Adipocyte (in vitro differentiated cells): ENCODE results near the gene HSP90AA1.
"Not testable (repeated sequence)": the region's sequence is repeated elsewhere in the genome, so short reads cannot be mapped to it uniquely, and the experiment has no call there.

Experiments used
- DNase-seq: peaks from one replicate; pipeline ENCODE4 v3.0.0-alpha.2; 2015; ENCODE audit warnings: low read depth
- H3K27me3 ChIP-seq: replicated peaks from 2 replicates; pipeline ENCODE4 v1.7.0; 2013; ENCODE audit warnings: mild to moderate bottlenecking, low read length, moderate library complexity; ENCODE audit not compliant: control insufficient read depth, insufficient read depth
- H3K36me3 ChIP-seq: 2 replicates; pipeline ENCODE4 v1.7.0; 2013; ENCODE audit warnings: low read length, mild to moderate bottlenecking, moderate library complexity; ENCODE audit not compliant: control insufficient read depth, insufficient read depth, severe bottlenecking
- H3K4me1 ChIP-seq: 2 replicates; pipeline ENCODE4 v1.7.0; 2013; ENCODE audit warnings: mild to moderate bottlenecking, low read length, moderate library complexity; ENCODE audit not compliant: control insufficient read depth, insufficient read depth
- H3K4me3 ChIP-seq: 2 replicates; pipeline ENCODE4 v1.7.0; 2013; ENCODE audit warnings: mild to moderate bottlenecking, low read length, moderate library complexity
- H3K9ac ChIP-seq: 2 replicates; pipeline ENCODE4 v1.7.0; 2013; ENCODE audit warnings: mild to moderate bottlenecking, low read length, moderate library complexity
- H3K9me3 ChIP-seq: 2 replicates; pipeline ENCODE4 v1.7.0; 2013; ENCODE audit warnings: mild to moderate bottlenecking, low read length, moderate library complexity; ENCODE audit not compliant: control insufficient read depth

HSP90AA1 gene

GRCh38 chr14:102092806-102093205, 6.0 kb upstream of the HSP90AA1 start:
- Histone ChIP-seq H3K9ac (no peak overlapping the region), H3K36me3 (no peaks in the 10 kb centered on the region), H3K4me1 (peaks cover 15% of the 10 kb centered on the region), H3K4me3 (no peak overlapping the region), H3K9me3 (no peaks in the 10 kb centered on the region), H3K27me3 (no peaks in the 10 kb centered on the region)
- no peak for DNase-seq

GRCh38 chr14:102090713-102091112, 3.9 kb upstream of the HSP90AA1 start:
- Histone ChIP-seq H3K4me1 (peaks cover 12% of the 10 kb centered on the region), H3K36me3 (peaks cover 2% of the 10 kb centered on the region), H3K9ac (no peak overlapping the region), H3K9me3 (no peaks in the 10 kb centered on the region), H3K27me3 (no peaks in the 10 kb centered on the region), H3K4me3 (no peak overlapping the region)
- no peak for DNase-seq

- Histone ChIP-seq H3K4me3 (no peak overlapping the region), H3K9me3 (no peaks in the 10 kb centered on the region), H3K9ac (no peak overlapping the region), H3K4me1 (peaks cover 21% of the 10 kb centered on the region), H3K36me3 (peaks cover 11% of the 10 kb centered on the region), H3K27me3 (no peaks in the 10 kb centered on the region)
- DNase-seq: no peak
These were observed 2.9 kb upstream of the HSP90AA1 start for GRCh38 chr14:102089621-102090343.

DNA sequence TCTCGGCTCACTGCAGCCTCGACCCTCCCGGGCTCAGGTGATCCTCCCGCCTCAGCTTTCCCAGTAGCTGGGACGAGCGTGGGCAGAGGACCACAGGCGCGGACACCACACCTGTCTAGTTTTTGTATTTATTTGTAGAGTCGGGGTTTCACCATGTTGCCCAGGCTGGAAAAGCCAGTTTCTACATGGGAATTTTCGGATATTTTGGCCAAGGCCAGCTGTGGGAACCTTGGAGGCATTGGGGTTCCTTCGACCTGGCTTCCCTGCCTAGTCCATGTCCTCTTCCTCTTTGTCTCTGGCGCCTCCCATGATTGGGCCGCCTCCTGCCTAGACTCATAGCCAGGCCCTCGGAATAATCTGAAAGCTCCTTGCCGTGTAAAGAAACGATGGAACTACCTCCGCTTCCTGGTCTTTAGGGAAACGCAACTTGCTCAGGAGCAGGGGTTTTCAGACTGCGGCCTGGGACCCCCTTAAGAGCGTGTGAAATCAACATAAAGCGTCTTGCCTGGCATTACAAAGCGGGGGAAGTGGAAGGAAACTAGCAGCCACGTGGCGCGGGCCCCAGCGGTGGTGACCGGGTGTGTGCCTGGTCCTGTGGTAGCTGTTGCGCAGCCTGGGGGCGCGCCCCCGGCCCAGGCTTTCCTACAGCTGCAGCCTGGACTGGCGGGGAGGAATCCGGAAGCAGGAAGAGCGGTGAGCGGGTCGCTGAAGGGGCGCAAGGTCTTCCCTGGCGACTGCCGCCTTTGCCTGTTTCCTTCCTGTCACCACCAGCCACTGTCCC, 1.4 kb upstream of the HSP90AA1 start:
- Histone ChIP-seq H3K4me3 (peak overlapping the region; percentile 86), H3K27me3 (no peaks in the 10 kb centered on the region), H3K36me3 (peaks cover 27% of the 10 kb centered on the region), H3K9me3 (no peaks in the 10 kb centered on the region), H3K4me1 (peaks cover 33% of the 10 kb centered on the region), H3K9ac (peak overlapping the region; percentile 92)
- no peak for DNase-seq

- H3K9ac ChIP-seq: peak overlapping the region; percentile 92
- no peak for DNase-seq
- peaks cover 33% of the 10 kb centered on the region for H3K4me1 ChIP-seq
- peaks cover 32% of the 10 kb centered on the region for H3K36me3 ChIP-seq
- no peaks in the 10 kb centered on the region for H3K9me3 ChIP-seq
- no peaks in the 10 kb centered on the region for H3K27me3 ChIP-seq
- H3K4me3 ChIP-seq: peak overlapping the region; percentile 86
These were observed 843 bp upstream of the HSP90AA1 start for GRCh38 chr14:102087762-102088011.

- H3K36me3 ChIP-seq: peaks cover 42% of the 10 kb centered on the region
- peak overlapping the region; percentile 95 for H3K4me3 ChIP-seq
These were observed 204 bp downstream of the HSP90AA1 start for GRCh38 chr14:102086709-102086971.

DNA sequence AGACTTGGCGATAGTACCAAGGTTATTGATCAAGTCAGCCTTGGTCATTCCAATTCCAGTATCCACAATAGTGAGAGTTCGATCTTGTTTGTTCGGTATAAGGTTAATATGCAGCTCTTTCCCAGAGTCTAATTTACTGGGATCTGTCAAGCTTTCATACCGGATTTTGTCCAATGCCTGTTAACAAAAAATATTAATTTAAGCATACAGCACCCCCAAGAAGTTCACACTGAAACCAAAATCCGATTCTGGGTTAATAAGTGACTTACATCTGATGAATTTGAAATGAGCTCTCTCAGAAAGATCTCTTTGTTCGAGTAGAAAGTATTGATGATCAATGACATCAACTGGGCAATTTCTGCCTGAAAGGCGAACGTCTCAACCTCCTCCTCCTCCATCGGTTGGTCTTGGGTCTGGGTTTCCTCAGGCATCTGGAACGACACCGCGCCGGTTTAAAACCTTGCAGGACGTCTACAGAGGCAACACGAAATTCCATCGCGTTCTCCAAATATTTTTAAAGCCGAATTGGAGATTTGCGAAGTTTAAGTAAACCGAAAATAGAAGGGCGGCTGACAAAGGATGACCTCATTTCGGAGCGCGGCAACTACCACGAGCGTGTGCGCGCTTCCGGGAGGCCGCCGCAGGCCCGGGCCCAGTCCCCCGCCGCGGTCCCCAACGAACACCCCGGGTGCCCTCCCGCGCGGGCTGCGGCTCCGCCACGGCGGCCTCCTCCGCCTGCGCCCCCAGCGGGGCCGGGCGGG, 716 bp downstream of the HSP90AA1 start:
- peak overlapping the region; percentile 91 for H3K9ac ChIP-seq
- H3K27me3 ChIP-seq: no peaks in the 10 kb centered on the region
- H3K4me1 ChIP-seq: peaks cover 33% of the 10 kb centered on the region
- peak; percentile 87 for DNase-seq
- H3K9me3 ChIP-seq: no peaks in the 10 kb centered on the region
- peaks cover 48% of the 10 kb centered on the region for H3K36me3 ChIP-seq
- peak overlapping the region; percentile 95 for H3K4me3 ChIP-seq

More at GRCh38 chr14:102086709-102086971, 204 bp downstream of the HSP90AA1 start:
- Histone ChIP-seq H3K4me1 (peaks cover 33% of the 10 kb centered on the region), H3K27me3 (no peaks in the 10 kb centered on the region), H3K9me3 (no peaks in the 10 kb centered on the region), H3K9ac (peak overlapping the region; percentile 91)
- DNase-seq: no peak

DNA sequence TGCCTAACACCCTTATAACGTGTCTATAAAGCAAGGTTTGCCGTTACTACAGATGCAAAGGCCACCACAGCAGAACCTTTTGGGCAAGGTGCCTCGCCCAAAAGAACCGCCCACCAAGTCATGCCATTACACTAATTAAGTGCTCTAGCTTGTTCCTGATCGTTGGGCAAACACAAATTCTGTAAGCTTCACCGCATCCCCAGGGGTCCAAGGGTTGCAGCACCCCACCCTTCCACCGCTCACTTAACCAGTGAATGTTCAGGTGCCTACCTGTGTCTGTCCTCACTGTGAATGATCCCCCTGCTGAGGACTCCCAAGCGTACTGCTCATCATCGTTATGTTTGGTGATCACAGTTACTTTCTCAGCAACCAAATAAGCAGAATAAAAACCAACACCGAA, 1.4 kb downstream of the HSP90AA1 start:
- no peak for DNase-seq
- Histone ChIP-seq H3K9me3 (no peaks in the 10 kb centered on the region), H3K4me3 (peak overlapping the region; percentile 95), H3K27me3 (no peaks in the 10 kb centered on the region), H3K9ac (peak overlapping the region; percentile 91), H3K4me1 (peaks cover 33% of the 10 kb centered on the region), H3K36me3 (peaks cover 54% of the 10 kb centered on the region)

DNA sequence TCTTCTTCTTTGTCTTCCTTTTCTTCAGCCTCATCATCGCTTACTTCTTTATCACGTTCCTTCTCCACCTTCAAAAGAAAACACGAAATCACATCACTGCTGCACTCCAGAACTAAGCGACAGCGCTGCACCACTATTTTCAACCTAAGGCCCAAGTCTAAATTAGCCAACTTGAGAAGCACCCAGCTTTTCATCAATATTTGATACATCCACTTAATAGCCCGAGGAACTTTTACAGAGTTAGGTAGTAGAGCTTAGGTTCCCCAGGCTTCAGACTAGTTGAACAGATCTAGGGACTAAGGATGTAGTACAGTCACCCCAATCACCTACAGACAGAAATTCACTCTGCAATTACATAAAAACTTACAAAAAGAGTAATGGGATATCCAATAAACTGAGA, 1.9 kb downstream of the HSP90AA1 start:
- Histone ChIP-seq H3K36me3 (peaks cover 59% of the 10 kb centered on the region), H3K27me3 (no peaks in the 10 kb centered on the region), H3K4me1 (peaks cover 33% of the 10 kb centered on the region), H3K9me3 (no peaks in the 10 kb centered on the region), H3K4me3 (peak overlapping the region; percentile 95), H3K9ac (peak overlapping the region; percentile 91)
- DNase-seq: no peak

DNA sequence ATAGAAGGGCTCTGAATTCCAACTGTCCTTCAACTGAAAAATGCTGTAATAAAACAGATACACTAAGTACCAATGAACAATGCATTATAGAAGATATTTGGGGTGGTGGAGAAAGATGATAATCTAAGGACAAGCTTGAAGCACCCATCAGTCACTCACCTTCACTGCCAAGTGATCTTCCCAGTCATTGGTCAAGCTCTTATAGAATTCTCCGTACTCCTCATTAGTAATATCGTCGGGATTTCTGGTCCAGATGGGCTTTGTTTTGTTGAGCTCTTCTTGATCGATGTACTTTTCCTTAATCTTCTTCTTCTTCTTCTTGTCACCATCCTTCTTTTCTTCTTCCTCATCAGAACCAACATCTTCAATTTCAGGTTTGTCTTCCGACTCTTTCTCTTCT, 2.3 kb downstream of the HSP90AA1 start:
- not testable (repeated sequence) for DNase-seq, H3K9me3 ChIP-seq, H3K4me3 ChIP-seq, H3K27me3 ChIP-seq
- peaks cover 33% of the 10 kb centered on the region for H3K4me1 ChIP-seq
- peaks cover 64% of the 10 kb centered on the region for H3K36me3 ChIP-seq
- H3K9ac ChIP-seq: peak overlapping the region; percentile 91

DNA sequence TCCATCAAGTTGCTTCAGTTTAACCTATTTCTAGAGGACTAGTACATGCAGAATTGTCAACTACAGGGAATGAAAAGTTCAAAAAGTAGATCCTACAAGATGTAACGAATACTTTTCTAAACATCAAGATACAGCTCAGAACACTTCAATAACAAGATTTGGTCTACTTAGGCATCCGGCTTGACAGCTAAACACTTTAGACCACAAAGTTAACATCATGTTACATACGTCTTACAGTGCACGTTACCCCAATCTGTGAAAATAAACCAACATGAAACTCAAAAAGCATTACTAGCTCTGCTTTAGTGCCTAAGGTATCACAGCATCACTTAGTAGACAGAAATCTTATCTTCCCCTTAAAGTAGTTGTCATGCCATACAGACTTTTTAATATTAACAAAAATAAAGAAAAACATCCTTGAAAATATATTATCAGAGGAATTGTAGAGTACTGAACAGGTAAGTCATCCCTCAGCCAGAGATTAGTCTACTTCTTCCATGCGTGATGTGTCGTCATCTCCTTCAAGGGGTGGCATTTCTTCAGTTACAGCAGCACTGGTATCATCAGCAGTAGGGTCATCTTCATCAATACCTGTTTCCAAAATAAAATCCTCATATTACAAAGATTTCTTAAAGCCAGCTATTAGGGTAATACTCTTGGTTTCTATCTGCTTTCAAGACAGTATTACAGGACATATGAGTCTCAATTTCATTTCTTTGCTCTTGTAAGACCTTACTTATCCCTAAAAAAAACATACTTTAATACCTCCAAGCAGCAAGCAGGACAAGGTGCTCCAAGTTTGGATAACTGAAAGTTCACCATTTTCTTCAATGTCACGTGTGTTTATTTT, 5.4 kb downstream of the HSP90AA1 start:
- no peak overlapping the region for H3K9ac ChIP-seq
- no peak overlapping the region for H3K4me3 ChIP-seq
- peaks cover 22% of the 10 kb centered on the region for H3K4me1 ChIP-seq
- H3K27me3 ChIP-seq: no peaks in the 10 kb centered on the region
- peaks cover 72% of the 10 kb centered on the region for H3K36me3 ChIP-seq
- DNase-seq: no peak
- H3K9me3 ChIP-seq: no peaks in the 10 kb centered on the region
